Ishikawa (cell line): ENCODE measurements around the gene MTA1.

Experiments used
- EP300 ChIP-seq: IDR thresholded peaks from 2 replicates; pipeline ENCODE4 v1.6.1; 2012; ENCODE audit warnings: borderline replicate concordance
- RAD21 ChIP-seq: IDR thresholded peaks from 2 replicates; pipeline ENCODE4 v1.6.1; 2012; ENCODE audit warnings: low read depth
- TAF1 ChIP-seq: IDR thresholded peaks from 2 replicates; pipeline ENCODE4 v1.6.1; 2012; ENCODE audit warnings: low read depth, mild to moderate bottlenecking
- ZBTB7A ChIP-seq: IDR thresholded peaks from 2 replicates; pipeline ENCODE4 v1.6.1; 2012; ENCODE audit warnings: low read depth
- TF ChIP-seq, protein P1 (sequence below): IDR thresholded peaks from 2 replicates; pipeline ENCODE4 v1.6.1; 2012
- TF ChIP-seq, protein P2 (sequence below): IDR thresholded peaks from 2 replicates; pipeline ENCODE4 v1.6.1; 2012; ENCODE audit warnings: low read depth, mild to moderate bottlenecking

DNA sequence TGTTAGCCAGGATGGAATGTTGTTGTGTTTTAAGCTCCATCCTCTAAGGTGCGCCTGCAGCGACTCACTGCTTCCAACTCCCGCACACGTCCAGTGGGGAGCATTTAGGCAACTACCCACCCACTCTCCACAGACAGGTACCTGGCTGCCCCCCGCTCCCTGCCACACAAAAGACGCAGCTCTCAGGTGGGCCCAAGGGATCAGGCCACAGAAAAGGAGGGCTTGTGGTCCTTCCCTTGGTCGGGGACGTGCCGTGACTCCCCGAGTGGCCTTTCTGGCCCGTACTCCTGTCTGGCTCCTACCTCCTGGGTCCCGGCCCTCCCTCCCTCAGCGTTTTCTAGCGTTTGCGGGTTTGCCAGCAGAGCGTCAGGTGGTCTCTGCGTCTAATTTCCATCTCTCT lies 87.6 kb downstream of the MTA1 start:
- no peak for TF ChIP-seq RAD21
- TF ChIP-seq, protein P1, sequence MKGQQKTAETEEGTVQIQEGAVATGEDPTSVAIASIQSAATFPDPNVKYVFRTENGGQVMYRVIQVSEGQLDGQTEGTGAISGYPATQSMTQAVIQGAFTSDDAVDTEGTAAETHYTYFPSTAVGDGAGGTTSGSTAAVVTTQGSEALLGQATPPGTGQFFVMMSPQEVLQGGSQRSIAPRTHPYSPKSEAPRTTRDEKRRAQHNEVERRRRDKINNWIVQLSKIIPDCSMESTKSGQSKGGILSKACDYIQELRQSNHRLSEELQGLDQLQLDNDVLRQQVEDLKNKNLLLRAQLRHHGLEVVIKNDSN = no peak
- TF ChIP-seq, protein P2, sequence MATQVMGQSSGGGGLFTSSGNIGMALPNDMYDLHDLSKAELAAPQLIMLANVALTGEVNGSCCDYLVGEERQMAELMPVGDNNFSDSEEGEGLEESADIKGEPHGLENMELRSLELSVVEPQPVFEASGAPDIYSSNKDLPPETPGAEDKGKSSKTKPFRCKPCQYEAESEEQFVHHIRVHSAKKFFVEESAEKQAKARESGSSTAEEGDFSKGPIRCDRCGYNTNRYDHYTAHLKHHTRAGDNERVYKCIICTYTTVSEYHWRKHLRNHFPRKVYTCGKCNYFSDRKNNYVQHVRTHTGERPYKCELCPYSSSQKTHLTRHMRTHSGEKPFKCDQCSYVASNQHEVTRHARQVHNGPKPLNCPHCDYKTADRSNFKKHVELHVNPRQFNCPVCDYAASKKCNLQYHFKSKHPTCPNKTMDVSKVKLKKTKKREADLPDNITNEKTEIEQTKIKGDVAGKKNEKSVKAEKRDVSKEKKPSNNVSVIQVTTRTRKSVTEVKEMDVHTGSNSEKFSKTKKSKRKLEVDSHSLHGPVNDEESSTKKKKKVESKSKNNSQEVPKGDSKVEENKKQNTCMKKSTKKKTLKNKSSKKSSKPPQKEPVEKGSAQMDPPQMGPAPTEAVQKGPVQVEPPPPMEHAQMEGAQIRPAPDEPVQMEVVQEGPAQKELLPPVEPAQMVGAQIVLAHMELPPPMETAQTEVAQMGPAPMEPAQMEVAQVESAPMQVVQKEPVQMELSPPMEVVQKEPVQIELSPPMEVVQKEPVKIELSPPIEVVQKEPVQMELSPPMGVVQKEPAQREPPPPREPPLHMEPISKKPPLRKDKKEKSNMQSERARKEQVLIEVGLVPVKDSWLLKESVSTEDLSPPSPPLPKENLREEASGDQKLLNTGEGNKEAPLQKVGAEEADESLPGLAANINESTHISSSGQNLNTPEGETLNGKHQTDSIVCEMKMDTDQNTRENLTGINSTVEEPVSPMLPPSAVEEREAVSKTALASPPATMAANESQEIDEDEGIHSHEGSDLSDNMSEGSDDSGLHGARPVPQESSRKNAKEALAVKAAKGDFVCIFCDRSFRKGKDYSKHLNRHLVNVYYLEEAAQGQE = no peak
- TF ChIP-seq EP300 = no peak
- TF ChIP-seq ZBTB7A = no peak
- no peak for TF ChIP-seq TAF1
